ENCODE data around the gene PLOD3. TPM values are rescaled to one million over a fixed set of nuclear protein-coding genes. Genes with fewer than 3 reads are reported as not detected.
"Not testable (repeated sequence)": the region's sequence is repeated elsewhere in the genome, so short reads cannot be mapped to it uniquely, and the experiment has no call there.

PLOD3 gene
- total RNA-seq, 1 experiment from 2014 or later: 48.3 TPM

DNA sequence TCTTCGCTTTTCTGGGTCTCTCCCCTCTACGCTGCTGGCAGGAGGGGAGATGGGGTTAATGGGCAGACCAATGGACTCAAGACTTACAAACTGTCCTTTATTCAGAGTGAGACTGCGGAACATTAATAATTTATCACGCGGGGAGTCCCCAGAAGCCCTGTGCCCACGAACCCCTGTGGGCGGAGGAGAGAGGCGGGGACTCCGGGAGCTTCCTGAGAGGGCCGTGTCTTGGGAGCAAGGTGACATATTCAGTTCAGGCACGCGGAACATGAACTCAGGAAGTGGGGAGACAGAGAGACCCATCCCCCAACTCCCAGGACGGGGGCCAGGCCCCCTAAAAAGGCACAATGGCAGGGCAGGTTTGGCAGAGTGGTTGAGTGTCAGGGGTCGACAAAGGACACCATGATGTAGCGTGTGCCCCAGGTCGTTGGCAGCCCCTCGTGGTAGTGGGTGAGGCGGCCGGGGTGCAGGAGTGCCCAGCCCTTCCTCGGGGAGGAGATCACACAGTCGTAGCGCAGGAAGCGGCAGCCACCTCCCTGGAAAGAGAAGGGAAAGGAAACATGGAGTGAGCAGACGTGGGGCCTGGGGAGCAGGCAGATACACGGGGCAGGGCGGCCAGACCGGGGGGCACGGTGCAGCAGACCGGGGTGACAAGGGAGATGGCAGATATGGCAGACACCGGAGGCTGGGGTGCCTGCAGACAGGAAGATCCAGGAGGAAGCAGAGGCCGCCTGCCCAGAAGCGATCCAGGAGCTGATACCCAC lies 11.3 kb downstream of the PLOD3 start (continued):
- TF ChIP-seq, protein P1, sequence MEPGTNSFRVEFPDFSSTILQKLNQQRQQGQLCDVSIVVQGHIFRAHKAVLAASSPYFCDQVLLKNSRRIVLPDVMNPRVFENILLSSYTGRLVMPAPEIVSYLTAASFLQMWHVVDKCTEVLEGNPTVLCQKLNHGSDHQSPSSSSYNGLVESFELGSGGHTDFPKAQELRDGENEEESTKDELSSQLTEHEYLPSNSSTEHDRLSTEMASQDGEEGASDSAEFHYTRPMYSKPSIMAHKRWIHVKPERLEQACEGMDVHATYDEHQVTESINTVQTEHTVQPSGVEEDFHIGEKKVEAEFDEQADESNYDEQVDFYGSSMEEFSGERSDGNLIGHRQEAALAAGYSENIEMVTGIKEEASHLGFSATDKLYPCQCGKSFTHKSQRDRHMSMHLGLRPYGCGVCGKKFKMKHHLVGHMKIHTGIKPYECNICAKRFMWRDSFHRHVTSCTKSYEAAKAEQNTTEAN (CRISPR knock-in tag; IDR thresholded peaks at IDR 0.05): no peak
- TF ChIP-seq SMAD4 (CRISPR knock-in tag; IDR thresholded peaks at IDR 0.05): no peak
- TF ChIP-seq E2F1 (CRISPR knock-in tag; IDR thresholded peaks at IDR 0.05): no peak
- no peak for TF ChIP-seq SOX15 (CRISPR knock-in tag; IDR thresholded peaks at IDR 0.05)
- no peak for TF ChIP-seq ESRRA (CRISPR knock-in tag; IDR thresholded peaks at IDR 0.05; ENCODE audit: borderline replicate concordance)

GRCh38 chr7:101203740-101204738 lies 13.3 kb downstream of the PLOD3 start:
- CTCF ChIA-PET: interaction anchor here (0.6 to 5.3 kb wide), 8 partner anchors 12 to 1571 kb away, joined by 3 to 57 read pairs (median 5); partner anchors contain the start of genes FIS1, PLOD3 and ZNHIT1
- H3K4me1 Mint-ChIP-seq: peaks cover 26% of the 10 kb centered on the region
- DNase-seq (ENCODE audit: low spot score); H3K9me3 Mint-ChIP-seq; H3K36me3 Mint-ChIP-seq; ATAC-seq; H3K4me3 Mint-ChIP-seq; POLR2A ChIA-PET: not testable (repeated sequence)
- H3K27me3 Mint-ChIP-seq (ENCODE audit: low read depth): peaks cover 16% of the 10 kb centered on the region
- H3K27ac Mint-ChIP-seq: peak overlapping the region; percentile 80

DNA sequence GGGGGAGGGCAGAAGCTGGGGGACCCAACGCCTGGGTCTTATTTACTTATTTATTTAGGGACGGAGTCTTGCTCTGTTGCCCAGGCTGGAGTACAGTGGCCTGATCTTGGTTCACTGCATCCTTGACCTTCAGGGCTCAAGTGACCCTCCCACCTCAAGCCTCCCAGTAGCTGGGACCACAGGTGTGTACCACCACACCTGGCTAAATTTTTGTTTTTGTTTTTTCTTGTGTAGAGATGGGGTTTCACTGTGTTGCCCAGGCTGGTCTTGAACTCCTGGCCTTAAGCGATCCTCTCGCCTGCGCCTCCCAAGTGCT lies 14.8 kb downstream of the PLOD3 start:
- peaks cover 16% of the 10 kb centered on the region for H3K27me3 Mint-ChIP-seq (ENCODE audit: low read depth)
- ATAC-seq (no peak), DNase-seq (ENCODE audit: low spot score) (no peak)
- ChIA-PET POLR2A (interaction anchor here (0.6 to 1.4 kb wide), 3 partner anchors 15 to 125 kb away, joined by 5 to 8 read pairs (median 7); partner anchors contain the start of genes PLOD3 and ZNHIT1), CTCF (interaction anchor here (1.0 to 5.3 kb wide), 9 partner anchors 10 to 313 kb away, joined by 3 to 57 read pairs (median 10); partner anchors contain the start of genes FIS1, PLOD3, UFSP1 and ZNHIT1)
- H3K27ac Mint-ChIP-seq: no peak overlapping the region
- H3K9me3 Mint-ChIP-seq: no peaks in the 10 kb centered on the region
- H3K4me1 Mint-ChIP-seq: peaks cover 28% of the 10 kb centered on the region
- H3K36me3 Mint-ChIP-seq: no peaks in the 10 kb centered on the region
- H3K4me3 Mint-ChIP-seq: peak overlapping the region; percentile 72
- TF ChIP-seq ZNF121 (CRISPR knock-in tag; IDR thresholded peaks at IDR 0.05): peak; percentile 90
- TF ChIP-seq NFE2L1 (CRISPR knock-in tag; IDR thresholded peaks at IDR 0.05): no peak

GRCh38 chr7:101201695-101202602 lies 15.4 kb downstream of the PLOD3 start:
- POLR2A ChIA-PET: interaction anchor here (0.6 to 1.4 kb wide), 4 partner anchors 16 to 124 kb away, joined by 5 to 8 read pairs (median 6); partner anchors contain the start of genes PLOD3 and ZNHIT1
- Mint-ChIP-seq H3K27ac (no peak overlapping the region), H3K36me3 (no peaks in the 10 kb centered on the region), H3K4me1 (peaks cover 28% of the 10 kb centered on the region), H3K4me3 (peak overlapping the region; percentile 72), H3K27me3 (ENCODE audit: low read depth) (peaks cover 16% of the 10 kb centered on the region), H3K9me3 (no peaks in the 10 kb centered on the region)
- CTCF ChIA-PET: interaction anchor here (0.5 to 5.3 kb wide), 14 partner anchors 10 to 1097 kb away, joined by 3 to 57 read pairs (median 4); partner anchors contain the start of genes FIS1, PLOD3, UFSP1 and ZNHIT1
- ATAC-seq (peak; percentile 62), DNase-seq (ENCODE audit: low spot score) (peak; percentile 56)
- TF ChIP-seq RELA (CRISPR knock-in tag; IDR thresholded peaks at IDR 0.05; ENCODE audit: borderline replicate concordance) (peak; percentile 69; the same call in 1 of the 2 replicates), USF1 (CRISPR knock-in tag; IDR thresholded peaks at IDR 0.05) (no peak)
- TF ChIP-seq, protein P2, sequence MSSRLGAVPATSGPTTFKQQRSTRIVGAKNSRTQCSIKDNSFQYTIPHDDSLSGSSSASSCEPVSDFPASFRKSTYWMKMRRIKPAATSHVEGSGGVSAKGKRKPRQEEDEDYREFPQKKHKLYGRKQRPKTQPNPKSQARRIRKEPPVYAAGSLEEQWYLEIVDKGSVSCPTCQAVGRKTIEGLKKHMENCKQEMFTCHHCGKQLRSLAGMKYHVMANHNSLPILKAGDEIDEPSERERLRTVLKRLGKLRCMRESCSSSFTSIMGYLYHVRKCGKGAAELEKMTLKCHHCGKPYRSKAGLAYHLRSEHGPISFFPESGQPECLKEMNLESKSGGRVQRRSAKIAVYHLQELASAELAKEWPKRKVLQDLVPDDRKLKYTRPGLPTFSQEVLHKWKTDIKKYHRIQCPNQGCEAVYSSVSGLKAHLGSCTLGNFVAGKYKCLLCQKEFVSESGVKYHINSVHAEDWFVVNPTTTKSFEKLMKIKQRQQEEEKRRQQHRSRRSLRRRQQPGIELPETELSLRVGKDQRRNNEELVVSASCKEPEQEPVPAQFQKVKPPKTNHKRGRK (CRISPR knock-in tag; IDR thresholded peaks at IDR 0.05; ENCODE audit: borderline replicate concordance): no peak
- TF ChIP-seq, protein P3, sequence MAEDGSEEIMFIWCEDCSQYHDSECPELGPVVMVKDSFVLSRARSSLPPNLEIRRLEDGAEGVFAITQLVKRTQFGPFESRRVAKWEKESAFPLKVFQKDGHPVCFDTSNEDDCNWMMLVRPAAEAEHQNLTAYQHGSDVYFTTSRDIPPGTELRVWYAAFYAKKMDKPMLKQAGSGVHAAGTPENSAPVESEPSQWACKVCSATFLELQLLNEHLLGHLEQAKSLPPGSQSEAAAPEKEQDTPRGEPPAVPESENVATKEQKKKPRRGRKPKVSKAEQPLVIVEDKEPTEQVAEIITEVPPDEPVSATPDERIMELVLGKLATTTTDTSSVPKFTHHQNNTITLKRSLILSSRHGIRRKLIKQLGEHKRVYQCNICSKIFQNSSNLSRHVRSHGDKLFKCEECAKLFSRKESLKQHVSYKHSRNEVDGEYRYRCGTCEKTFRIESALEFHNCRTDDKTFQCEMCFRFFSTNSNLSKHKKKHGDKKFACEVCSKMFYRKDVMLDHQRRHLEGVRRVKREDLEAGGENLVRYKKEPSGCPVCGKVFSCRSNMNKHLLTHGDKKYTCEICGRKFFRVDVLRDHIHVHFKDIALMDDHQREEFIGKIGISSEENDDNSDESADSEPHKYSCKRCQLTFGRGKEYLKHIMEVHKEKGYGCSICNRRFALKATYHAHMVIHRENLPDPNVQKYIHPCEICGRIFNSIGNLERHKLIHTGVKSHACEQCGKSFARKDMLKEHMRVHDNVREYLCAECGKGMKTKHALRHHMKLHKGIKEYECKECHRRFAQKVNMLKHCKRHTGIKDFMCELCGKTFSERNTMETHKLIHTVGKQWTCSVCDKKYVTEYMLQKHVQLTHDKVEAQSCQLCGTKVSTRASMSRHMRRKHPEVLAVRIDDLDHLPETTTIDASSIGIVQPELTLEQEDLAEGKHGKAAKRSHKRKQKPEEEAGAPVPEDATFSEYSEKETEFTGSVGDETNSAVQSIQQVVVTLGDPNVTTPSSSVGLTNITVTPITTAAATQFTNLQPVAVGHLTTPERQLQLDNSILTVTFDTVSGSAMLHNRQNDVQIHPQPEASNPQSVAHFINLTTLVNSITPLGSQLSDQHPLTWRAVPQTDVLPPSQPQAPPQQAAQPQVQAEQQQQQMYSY (CRISPR knock-in tag; IDR thresholded peaks at IDR 0.05): peak; percentile 90
- TF ChIP-seq, protein P1 (CRISPR knock-in tag; IDR thresholded peaks at IDR 0.05): peak; percentile 64; the same call in 1 of the 2 replicates

Data from WTC11 (cell line).